ENCODE data around the gene KLK1.

DNA sequence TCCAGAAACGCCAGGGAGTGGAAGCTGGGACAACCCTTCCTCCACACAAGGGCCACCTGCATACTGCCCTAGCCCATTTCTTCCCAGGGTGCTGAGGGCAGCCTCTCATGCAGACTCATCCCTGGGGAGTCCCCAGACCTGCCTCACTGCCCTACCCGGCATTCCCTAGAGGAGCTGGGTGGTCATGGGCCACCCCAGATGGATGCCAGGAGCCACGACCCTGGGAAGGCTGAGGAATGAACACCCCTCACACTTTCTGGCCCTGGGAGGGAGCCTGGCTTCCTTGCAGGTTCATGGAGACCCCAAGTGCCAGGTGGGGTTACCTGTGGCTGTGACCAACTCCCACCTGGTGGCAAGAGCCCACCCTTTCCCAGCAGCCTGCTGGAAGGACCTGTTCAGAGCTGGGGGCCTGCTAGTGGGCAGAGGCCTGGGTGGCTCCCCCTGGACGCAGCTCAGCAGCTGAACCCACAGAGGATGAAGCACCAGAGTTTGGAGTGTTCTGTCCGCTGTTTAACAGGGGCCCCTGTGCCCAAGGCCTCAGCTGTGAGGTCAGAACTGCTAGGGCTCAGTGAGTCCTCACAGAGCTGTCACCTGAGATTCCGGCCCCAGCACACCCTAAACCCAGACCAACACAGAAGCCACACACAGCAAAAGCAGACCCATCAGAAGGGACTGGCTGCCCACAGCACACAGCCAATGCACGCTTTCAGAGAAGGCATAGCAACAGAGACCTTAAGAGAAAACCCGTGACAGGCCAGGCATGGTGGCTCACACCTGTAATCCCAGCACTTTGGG lies 26.8 kb downstream of the KLK1 start:
- TF ChIP-seq, protein P1, sequence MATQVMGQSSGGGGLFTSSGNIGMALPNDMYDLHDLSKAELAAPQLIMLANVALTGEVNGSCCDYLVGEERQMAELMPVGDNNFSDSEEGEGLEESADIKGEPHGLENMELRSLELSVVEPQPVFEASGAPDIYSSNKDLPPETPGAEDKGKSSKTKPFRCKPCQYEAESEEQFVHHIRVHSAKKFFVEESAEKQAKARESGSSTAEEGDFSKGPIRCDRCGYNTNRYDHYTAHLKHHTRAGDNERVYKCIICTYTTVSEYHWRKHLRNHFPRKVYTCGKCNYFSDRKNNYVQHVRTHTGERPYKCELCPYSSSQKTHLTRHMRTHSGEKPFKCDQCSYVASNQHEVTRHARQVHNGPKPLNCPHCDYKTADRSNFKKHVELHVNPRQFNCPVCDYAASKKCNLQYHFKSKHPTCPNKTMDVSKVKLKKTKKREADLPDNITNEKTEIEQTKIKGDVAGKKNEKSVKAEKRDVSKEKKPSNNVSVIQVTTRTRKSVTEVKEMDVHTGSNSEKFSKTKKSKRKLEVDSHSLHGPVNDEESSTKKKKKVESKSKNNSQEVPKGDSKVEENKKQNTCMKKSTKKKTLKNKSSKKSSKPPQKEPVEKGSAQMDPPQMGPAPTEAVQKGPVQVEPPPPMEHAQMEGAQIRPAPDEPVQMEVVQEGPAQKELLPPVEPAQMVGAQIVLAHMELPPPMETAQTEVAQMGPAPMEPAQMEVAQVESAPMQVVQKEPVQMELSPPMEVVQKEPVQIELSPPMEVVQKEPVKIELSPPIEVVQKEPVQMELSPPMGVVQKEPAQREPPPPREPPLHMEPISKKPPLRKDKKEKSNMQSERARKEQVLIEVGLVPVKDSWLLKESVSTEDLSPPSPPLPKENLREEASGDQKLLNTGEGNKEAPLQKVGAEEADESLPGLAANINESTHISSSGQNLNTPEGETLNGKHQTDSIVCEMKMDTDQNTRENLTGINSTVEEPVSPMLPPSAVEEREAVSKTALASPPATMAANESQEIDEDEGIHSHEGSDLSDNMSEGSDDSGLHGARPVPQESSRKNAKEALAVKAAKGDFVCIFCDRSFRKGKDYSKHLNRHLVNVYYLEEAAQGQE (IDR thresholded peaks at IDR 0.05; ENCODE audit: low read depth, low read length): no peak
- TF ChIP-seq, protein P2, sequence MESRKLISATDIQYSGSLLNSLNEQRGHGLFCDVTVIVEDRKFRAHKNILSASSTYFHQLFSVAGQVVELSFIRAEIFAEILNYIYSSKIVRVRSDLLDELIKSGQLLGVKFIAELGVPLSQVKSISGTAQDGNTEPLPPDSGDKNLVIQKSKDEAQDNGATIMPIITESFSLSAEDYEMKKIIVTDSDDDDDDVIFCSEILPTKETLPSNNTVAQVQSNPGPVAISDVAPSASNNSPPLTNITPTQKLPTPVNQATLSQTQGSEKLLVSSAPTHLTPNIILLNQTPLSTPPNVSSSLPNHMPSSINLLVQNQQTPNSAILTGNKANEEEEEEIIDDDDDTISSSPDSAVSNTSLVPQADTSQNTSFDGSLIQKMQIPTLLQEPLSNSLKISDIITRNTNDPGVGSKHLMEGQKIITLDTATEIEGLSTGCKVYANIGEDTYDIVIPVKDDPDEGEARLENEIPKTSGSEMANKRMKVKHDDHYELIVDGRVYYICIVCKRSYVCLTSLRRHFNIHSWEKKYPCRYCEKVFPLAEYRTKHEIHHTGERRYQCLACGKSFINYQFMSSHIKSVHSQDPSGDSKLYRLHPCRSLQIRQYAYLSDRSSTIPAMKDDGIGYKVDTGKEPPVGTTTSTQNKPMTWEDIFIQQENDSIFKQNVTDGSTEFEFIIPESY (IDR thresholded peaks at IDR 0.05; ENCODE audit: borderline replicate concordance, low read depth): no peak
- TF ChIP-seq SIN3A (IDR thresholded peaks at IDR 0.05; ENCODE audit: borderline replicate concordance, low read depth, low read length): no peak
- TF ChIP-seq, protein P3, sequence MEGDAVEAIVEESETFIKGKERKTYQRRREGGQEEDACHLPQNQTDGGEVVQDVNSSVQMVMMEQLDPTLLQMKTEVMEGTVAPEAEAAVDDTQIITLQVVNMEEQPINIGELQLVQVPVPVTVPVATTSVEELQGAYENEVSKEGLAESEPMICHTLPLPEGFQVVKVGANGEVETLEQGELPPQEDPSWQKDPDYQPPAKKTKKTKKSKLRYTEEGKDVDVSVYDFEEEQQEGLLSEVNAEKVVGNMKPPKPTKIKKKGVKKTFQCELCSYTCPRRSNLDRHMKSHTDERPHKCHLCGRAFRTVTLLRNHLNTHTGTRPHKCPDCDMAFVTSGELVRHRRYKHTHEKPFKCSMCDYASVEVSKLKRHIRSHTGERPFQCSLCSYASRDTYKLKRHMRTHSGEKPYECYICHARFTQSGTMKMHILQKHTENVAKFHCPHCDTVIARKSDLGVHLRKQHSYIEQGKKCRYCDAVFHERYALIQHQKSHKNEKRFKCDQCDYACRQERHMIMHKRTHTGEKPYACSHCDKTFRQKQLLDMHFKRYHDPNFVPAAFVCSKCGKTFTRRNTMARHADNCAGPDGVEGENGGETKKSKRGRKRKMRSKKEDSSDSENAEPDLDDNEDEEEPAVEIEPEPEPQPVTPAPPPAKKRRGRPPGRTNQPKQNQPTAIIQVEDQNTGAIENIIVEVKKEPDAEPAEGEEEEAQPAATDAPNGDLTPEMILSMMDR (IDR thresholded peaks at IDR 0.05): no peak
- TF ChIP-seq NRF1 (IDR thresholded peaks at IDR 0.05; ENCODE audit: low read depth, low read length): no peak
- no peak for TF ChIP-seq NFIC (IDR thresholded peaks at IDR 0.05; ENCODE audit: borderline replicate concordance)
- TF ChIP-seq, protein P4, sequence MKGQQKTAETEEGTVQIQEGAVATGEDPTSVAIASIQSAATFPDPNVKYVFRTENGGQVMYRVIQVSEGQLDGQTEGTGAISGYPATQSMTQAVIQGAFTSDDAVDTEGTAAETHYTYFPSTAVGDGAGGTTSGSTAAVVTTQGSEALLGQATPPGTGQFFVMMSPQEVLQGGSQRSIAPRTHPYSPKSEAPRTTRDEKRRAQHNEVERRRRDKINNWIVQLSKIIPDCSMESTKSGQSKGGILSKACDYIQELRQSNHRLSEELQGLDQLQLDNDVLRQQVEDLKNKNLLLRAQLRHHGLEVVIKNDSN (IDR thresholded peaks at IDR 0.05; ENCODE audit: borderline replicate concordance, low read depth): no peak
- TF ChIP-seq MXI1 (IDR thresholded peaks at IDR 0.05; ENCODE audit: low read depth, low read length): no peak
- TF ChIP-seq YY1 (IDR thresholded peaks at IDR 0.05; ENCODE audit: low read depth): no peak
- no peak; the same call in 1 of the 2 replicates for TF ChIP-seq POLR2AphosphoS5 (IDR thresholded peaks at IDR 0.05; ENCODE audit: low read depth, low read length)
- no peak for TF ChIP-seq SMC3 (IDR thresholded peaks at IDR 0.05; ENCODE audit: low read depth, low read length)
- TF ChIP-seq RFX5 (IDR thresholded peaks at IDR 0.05; ENCODE audit: low read length): no peak
